Body of pancreas (tissue), 4 donors: ENCODE data around the gene LYPD4.

ENCODE experiments used
- CTCF ChIP-seq, 7 experiments: fragments of 450-650 bp in 4 of 7; fragments of 200-600 bp in 3 of 7; sonication (generic) in 3 of 7; IDR thresholded peaks; one replicate each; pipeline ENCODE4 v1.5.1; 2016 to 2019; ENCODE audit warnings: antibody characterized with exemption in 7 of 7
- POLR2A ChIP-seq, 3 donors: fragments of 450-650 bp; IDR thresholded peaks; one replicate each; pipeline ENCODE4 v1.6.1; 2016; ENCODE audit warnings: antibody characterized with exemption in 3 of 3, mild to moderate bottlenecking in 2 of 3

GRCh38 chr19:41845051-41845590 is 638 bp upstream of the LYPD4 start:
- TF ChIP-seq CTCF (IDR thresholded peaks at IDR 0.05) (no peak), POLR2A (IDR thresholded peaks at IDR 0.05) (no peak)
